HepG2 (cell line): ENCODE data around the gene DYNC2LI1. TPM values are rescaled to one million over a fixed set of nuclear protein-coding genes. Genes with fewer than 3 reads are reported as not detected.

Experiments used
- ATAC-seq: fragments of 200-7000 bp; cut with Tn5 transposase; 3 replicates; pipeline ENCODE4 v1.9.1; 2020; ENCODE audit warnings: mild to moderate bottlenecking, moderate library complexity
- BruUV-seq: library from RNA; stranded (reverse); fragments of 400-500 nt; replicated peaks from 2 replicates; lab custom pipeline; 2021; lab: Mats Ljungman, UMichigan
- CTCF ChIA-PET: fragments of 300-600 bp; formaldehyde crosslinking; extraction: SDS; loops from one replicate; lab custom pipeline; 2021; ENCODE audit warnings: low total read pairs, inconsistent platforms, low intra/inter-chr PET ratio; lab: Yijun Ruan, JAX
- POLR2A ChIA-PET: fragments of 350-600 bp; sonication (Branson Sonifier 250); formaldehyde crosslinking; loops from one replicate; lab custom pipeline; 2020; ENCODE audit warnings: antibody characterized with exemption, inconsistent platforms; lab: Yijun Ruan, JAX
- DNase-seq: peaks from one replicate; pipeline ENCODE4 v3.0.0-alpha.2; 2015; ENCODE audit warnings: low spot score
- FAIRE-seq: peaks from 3 replicates; lab custom pipeline; 2011; peaks lifted over from hg19 to GRCh38; lab: Jason Lieb, UNC
- H2AFZ ChIP-seq: one replicate; pipeline ENCODE4 v1.6.1; 2011; ENCODE audit warnings: low read length, inconsistent platforms
- H3K27ac ChIP-seq: fragments of 300-600 bp; 3 replicates; pipeline ENCODE4 v1.8.0; 2011; ENCODE audit warnings: mixed run types, mild to moderate bottlenecking, mixed read lengths, low read length, inconsistent platforms; ENCODE audit not compliant: insufficient read depth; ENCODE audit errors: extremely low read length
- H3K27me3 ChIP-seq, 2 experiments: fragments of 200-600 bp in 1 of 2; 2 replicates in 1 of 2; 3 replicates in 1 of 2; pipeline versions ENCODE4 v1.6.0 to v1.8.0; 2011; ENCODE audit warnings: low read length in 2 of 2, mild to moderate bottlenecking in 2 of 2, moderate library complexity in 2 of 2, inconsistent platforms in 1 of 2; ENCODE audit not compliant: insufficient read depth in 2 of 2, control insufficient read depth in 1 of 2
- H3K36me3 ChIP-seq, 2 experiments: fragments of 200-600 bp in 1 of 2; replicated peaks in 1 of 2; 2 replicates in 1 of 2; 3 replicates in 1 of 2; pipeline versions ENCODE4 v1.5.1 to v1.8.0; 2011; ENCODE audit warnings: low read length in 2 of 2, inconsistent platforms in 1 of 2; ENCODE audit not compliant: insufficient read depth in 2 of 2, control insufficient read depth in 1 of 2
- H3K4me1 ChIP-seq: 2 replicates; pipeline ENCODE4 v1.5.1; 2012; ENCODE audit warnings: low read length, inconsistent platforms; ENCODE audit not compliant: insufficient read depth
- H3K4me2 ChIP-seq: 2 replicates; pipeline ENCODE4 v1.6.0; 2011; ENCODE audit warnings: low read depth, low read length, inconsistent platforms
- H3K4me3 ChIP-seq, 3 experiments: fragments of 200-600 bp in 1 of 3; sonication (generic), shearing (Covaris generic) in 1 of 3; replicated peaks in 1 of 3; 2 replicates each; pipeline ENCODE4 v1.5.1; 2011 to 2016; ENCODE audit warnings: low read length in 3 of 3, inconsistent platforms in 2 of 3, low read depth in 2 of 3, mild to moderate bottlenecking in 2 of 3, control low read depth in 1 of 3, mixed read lengths in 1 of 3; ENCODE audit not compliant: insufficient read depth in 1 of 3
- H3K79me2 ChIP-seq: one replicate; pipeline ENCODE4 v1.6.1; 2011; ENCODE audit warnings: low read length, inconsistent platforms; ENCODE audit not compliant: insufficient read depth
- H3K9ac ChIP-seq: 2 replicates; pipeline ENCODE4 v1.6.0; 2011; ENCODE audit warnings: mild to moderate bottlenecking, low read depth, low read length, inconsistent platforms; ENCODE audit not compliant: insufficient read depth
- H3K9me3 ChIP-seq: 2 replicates; pipeline ENCODE4 v1.5.1; 2012; ENCODE audit warnings: mild to moderate bottlenecking, low read length
- H4K20me1 ChIP-seq: 2 replicates; pipeline ENCODE4 v1.6.0; 2011; ENCODE audit warnings: inconsistent platforms, mild to moderate bottlenecking, low read length, moderate library complexity; ENCODE audit not compliant: insufficient read depth
- ASH2L ChIP-seq: fragments of 300-600, 200-600 bp; sonication (generic); IDR thresholded peaks from 2 replicates; pipeline ENCODE4 v1.7.0; 2017; ENCODE audit warnings: low read depth, mild to moderate bottlenecking, moderate library complexity, mixed read lengths, low read length; ENCODE audit not compliant: insufficient read length
- GFI1 ChIP-seq: sonication (generic); formaldehyde crosslinking; IDR thresholded peaks from 2 replicates; pipeline ENCODE4 v1.5.0; 2020; ENCODE audit warnings: missing genetic modification reagents, mild to moderate bottlenecking, borderline replicate concordance
- HNF1A ChIP-seq, 2 experiments: sonication (generic) in 1 of 2; formaldehyde crosslinking in 1 of 2; IDR thresholded peaks; 2 replicates each; pipeline versions ENCODE4 v1.4.0 to v1.6.1; 2016 to 2020; ENCODE audit warnings: borderline replicate concordance in 1 of 2, low read depth in 1 of 2, mild to moderate bottlenecking in 1 of 2, missing genetic modification reagents in 1 of 2
- HNRNPUL1 ChIP-seq: fragments of 200-400 bp; formaldehyde crosslinking; IDR thresholded peaks from 2 replicates; pipeline ENCODE4 v1.6.1; 2017; ENCODE audit warnings: low read depth, mild to moderate bottlenecking, low read length, moderate library complexity
- PAXIP1 ChIP-seq: sonication (generic); formaldehyde crosslinking; conservative IDR thresholded peaks from 2 replicates; pipeline ENCODE4 v1.4.0; 2020; ENCODE audit warnings: mild to moderate bottlenecking, missing genetic modification reagents, moderate library complexity
- RBFOX2 ChIP-seq: fragments of 200-400 bp; formaldehyde crosslinking; IDR thresholded peaks from 2 replicates; pipeline ENCODE4 v1.6.1; 2017; ENCODE audit warnings: low read depth, mild to moderate bottlenecking, low read length
- RNF219 ChIP-seq: sonication (generic); formaldehyde crosslinking; IDR thresholded peaks from 2 replicates; pipeline ENCODE4 v1.5.0; 2020; ENCODE audit warnings: mild to moderate bottlenecking, missing genetic modification reagents
- SOX5 ChIP-seq: IDR thresholded peaks from 2 replicates; pipeline ENCODE4 v1.6.1; 2016; ENCODE audit warnings: borderline replicate concordance
- ZKSCAN5 ChIP-seq: sonication (generic); formaldehyde crosslinking; IDR thresholded peaks from 2 replicates; pipeline ENCODE4 v1.5.1; 2020; ENCODE audit warnings: mild to moderate bottlenecking, missing genetic modification reagents
- ZNF552 ChIP-seq: sonication (generic); formaldehyde crosslinking; IDR thresholded peaks from 2 replicates; pipeline ENCODE4 v1.9.0; 2022; ENCODE audit warnings: missing genetic modification reagents, mild to moderate bottlenecking, borderline replicate concordance
- WGBS: methylation state at CpG from one replicate; pipeline ENCODE4 v1.1.6; 2017; ENCODE audit warnings: low lambda C conversion rate; 5-methylcytosine and 5-hydroxymethylcytosine counted together
- in situ Hi-C: cut with HindIII; loops from 2 replicates; pipeline ENCODE4 v1.10.0; 2017; ENCODE audit warnings: low pct_unique_long_range_greater_than_20kb; ENCODE audit not compliant: extremely low pct_ligation_motif_present
- intact Hi-C: fragments of 100-400 bp; cut with micrococcal nuclease; formaldehyde crosslinking; loops from one replicate; pipeline ENCODE4 v1.10.0; 2022; ENCODE audit not compliant: unreplicated experiment
- polyA plus RNA-seq, 8 experiments: library from polyadenylated mRNA; depleted of rRNA in 3 of 8; stranded (reverse) in 7 of 8; unstranded in 1 of 8; fragments of >200 nt; fragmentation: Illumina TruSeq in 4 of 8; extraction: Trizol in 4 of 8; gene quantifications; 2 replicates each; pipeline versions ENCODE4 v1.2.1 to v1.2.3, GENCODE V29; 2011 to 2016; ENCODE audit warnings: low read depth in 4 of 8, missing spikeins in 1 of 8, mixed read lengths in 1 of 8; ENCODE audit not compliant: insufficient read depth in 1 of 8
- total RNA-seq, 5 experiments: library from RNA; depleted of rRNA; stranded (reverse); fragments of >200 nt; fragmentation: Illumina TruSeq; extraction: Trizol; gene quantifications; 2 replicates each; pipeline ENCODE4 v1.2.3, GENCODE V29; 2016; ENCODE audit warnings: low read depth in 1 of 5

DYNC2LI1 gene
- total and polyA plus RNA-seq, 2 of the 13 experiments (the other 11 are each of a cell fraction or from before 2014, with no cell fraction given) = 16.9 to 23.2 TPM

GRCh38 chr2:43806719-43807031, 32.8 kb downstream of the DYNC2LI1 start:
- Histone ChIP-seq H2AFZ (no peak overlapping the region), H3K36me3 (no peaks in the 10 kb centered on the region), H3K4me3 (peak overlapping the region in 1 of 3 experiments; percentile 11; a peak in 1 of 6 replicates), H4K20me1 (no peaks in the 10 kb centered on the region), H3K27me3 (no peaks in the 10 kb centered on the region), H3K4me2 (peak overlapping the region; percentile 49), H3K9ac (peak overlapping the region; percentile 66), H3K27ac (peak overlapping the region; percentile 99), H3K79me2 (no peaks in the 10 kb centered on the region), H3K9me3 (no peaks in the 10 kb centered on the region), H3K4me1 (peaks cover 74% of the 10 kb centered on the region)
- in situ Hi-C loops (no loop called here), intact Hi-C loops (loop anchor here (5.0 kb wide), 1 partner anchor 76 kb away; no protein-coding TSS in a partner anchor)
- CTCF ChIA-PET = no interaction called here
- DNase-seq (no peak), FAIRE-seq (no peak), ATAC-seq (peak; percentile 33)
- WGBS = 13% methylated on average over 2 of the region's 2 CpGs
- POLR2A ChIA-PET = interaction anchor here (0.6 to 4.1 kb wide), 7 partner anchors 16 to 76 kb away, joined by 3 to 17 read pairs (median 4); partner anchors contain the start of genes ABCG5, ABCG8 and DYNC2LI1
- no TSS peak for BruUV-seq
- TF ChIP-seq SOX5 (CRISPR knock-in tag) (0 out of 2 replicates have a peak, but pooled peaks have one; percentile 14), PAXIP1 (CRISPR knock-in tag) (0 out of 2 replicates have a peak, but pooled peaks have one; percentile 10), GFI1 (CRISPR knock-in tag) (0 out of 2 replicates have a peak, but pooled peaks have one; percentile 16), HNRNPUL1 (peak; percentile 52), RBFOX2 (0 out of 2 replicates have a peak, but pooled peaks have one; percentile 19), ZKSCAN5 (CRISPR knock-in tag) (no peak), HNF1A (IDR thresholded peaks at IDR 0.05; ENCODE audit: low read depth) (peak; percentile 76; the same call in 1 of the 2 replicates), HNF1A (CRISPR knock-in tag; IDR thresholded peaks at IDR 0.05; ENCODE audit: borderline replicate concordance) (peak; percentile 8; the same call in 1 of the 2 replicates), RNF219 (CRISPR knock-in tag) (0 out of 2 replicates have a peak, but pooled peaks have one; percentile 21), ASH2L (peak; percentile 54), ZNF552 (CRISPR knock-in tag) (no peak)
